CD4-positive, alpha-beta T cell treated with Interferon alpha-2 for 1 hour (primary cell): ENCODE data around the gene RPUSD2.
"Not testable (repeated sequence)": the region's sequence is repeated elsewhere in the genome, so short reads cannot be mapped to it uniquely, and the experiment has no call there.

ENCODE experiments used
- DNase-seq, 2 donors: peaks; one replicate each; pipeline ENCODE4 v3.0.0-alpha.2; 2020 to 2022

Gene RPUSD2

DNA sequence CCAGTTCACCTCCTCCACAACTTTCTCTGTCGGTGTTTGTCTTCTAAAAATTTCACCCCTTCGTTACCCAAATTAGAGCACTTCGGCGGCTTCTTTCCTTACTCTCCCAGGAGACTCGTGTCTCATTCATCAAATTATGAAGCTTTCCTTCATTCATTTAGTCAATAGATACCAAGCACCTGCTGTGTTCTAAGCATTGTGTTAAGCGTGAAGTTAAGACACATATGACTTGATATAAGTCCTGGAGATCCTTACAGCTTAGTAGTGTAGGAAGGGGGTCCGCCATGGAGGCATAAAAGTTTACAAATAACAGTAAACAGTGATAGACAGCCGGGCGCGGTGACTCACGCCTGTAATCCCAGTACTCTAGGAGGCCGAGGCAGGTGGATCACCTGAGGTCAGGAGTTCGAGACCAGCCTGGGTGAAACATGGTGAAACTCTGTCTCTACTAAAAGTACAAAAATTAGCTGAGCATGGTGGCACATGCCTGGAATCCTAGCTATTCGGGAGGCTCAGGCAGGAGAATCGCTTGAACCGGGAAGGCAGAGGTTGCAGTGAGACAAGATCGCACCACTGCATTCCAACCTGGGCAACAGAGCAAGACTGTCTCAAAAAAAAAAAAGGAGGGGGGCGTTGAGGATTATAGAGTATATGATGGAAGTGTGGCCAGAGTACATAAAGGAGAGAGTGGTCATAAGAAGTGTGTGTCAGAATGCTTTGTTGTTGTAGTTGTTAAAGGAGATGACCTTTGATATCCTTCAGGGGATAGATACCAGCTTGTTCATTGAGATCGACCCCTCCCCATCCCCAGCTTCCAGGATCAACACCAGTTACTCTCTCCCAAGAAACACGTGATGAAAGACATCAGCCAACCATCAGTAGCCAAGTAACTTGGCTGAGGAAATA lies 3.5 kb upstream of the RPUSD2 start:
- DNase-seq: no peak

DNA sequence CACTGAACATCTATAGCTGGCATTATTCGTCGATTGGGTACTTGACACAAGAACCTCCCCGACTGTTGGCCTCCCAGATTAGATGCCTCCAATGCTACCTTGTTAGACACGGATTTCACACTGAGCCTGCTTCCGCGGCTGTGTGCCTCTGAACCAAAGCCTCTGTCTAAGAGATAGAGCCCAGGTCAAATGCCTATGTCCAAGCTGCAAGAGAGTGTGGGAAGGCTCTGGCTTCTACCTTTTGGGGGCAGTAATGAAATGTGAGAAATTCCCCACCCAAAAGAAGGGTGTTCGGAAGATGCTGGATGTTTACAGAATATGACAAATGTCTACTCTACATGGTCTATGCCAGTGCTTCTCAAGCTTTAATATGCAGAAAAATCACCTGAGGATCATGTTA lies 2.0 kb upstream of the RPUSD2 start:
- DNase-seq: no peak

DNA sequence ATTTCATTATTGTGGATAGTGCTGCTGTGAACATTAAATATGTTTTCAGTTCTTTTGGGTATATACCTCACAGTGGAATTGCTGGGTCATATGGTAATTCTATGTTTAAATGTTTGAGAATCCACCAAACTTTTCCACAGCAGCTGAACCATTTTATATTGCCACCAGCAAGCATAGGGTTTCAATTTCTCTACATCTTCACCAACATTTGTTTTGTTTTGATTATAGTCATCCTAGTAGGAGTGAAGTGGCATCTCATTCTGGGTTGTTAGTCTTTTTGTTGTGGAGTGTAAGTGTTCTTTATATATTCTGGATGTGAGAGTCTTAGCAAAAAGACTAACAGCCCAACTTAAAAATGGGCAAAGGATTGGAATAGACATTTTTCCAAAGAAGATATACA lies 6.0 kb downstream of the RPUSD2 start:
- no peak for DNase-seq

DNA sequence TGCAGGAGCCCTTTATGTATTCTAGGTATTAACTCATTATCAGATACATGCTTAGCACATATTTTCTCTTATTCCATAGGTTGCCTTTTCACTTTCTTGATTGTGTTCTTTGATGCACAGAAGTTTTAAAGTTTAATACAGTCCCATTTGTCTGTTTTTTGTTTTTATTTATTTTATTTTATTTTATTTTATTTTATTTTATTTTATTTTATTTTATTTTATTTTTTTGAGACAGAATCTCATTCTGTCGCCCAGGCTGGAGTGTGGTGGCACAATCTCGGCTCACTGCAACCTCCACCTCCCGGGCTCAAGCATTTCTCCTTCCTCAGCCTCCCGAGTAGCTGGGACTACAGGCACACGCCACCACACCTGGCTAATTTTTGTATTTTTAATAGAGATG lies 7.8 kb downstream of the RPUSD2 start:
- not testable (repeated sequence) for DNase-seq

DNA sequence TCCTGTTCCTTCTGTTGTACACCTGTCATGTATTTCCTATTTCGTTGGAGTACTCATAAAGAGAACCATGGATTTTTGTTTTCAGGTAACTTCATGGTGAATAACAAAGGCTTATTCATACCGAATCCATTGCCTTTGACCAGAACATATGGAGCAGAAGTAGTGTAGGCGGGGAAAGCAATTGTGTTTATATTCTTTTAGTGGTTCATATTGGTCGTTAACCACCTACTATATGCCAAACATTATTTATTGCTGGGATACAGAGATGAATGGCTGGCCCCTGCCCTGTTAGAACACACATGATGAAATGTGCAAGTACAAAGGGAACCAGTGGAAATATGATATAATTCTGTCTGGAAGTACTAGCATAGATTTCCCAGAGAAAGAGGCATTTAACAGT lies 9.8 kb downstream of the RPUSD2 start:
- no peak for DNase-seq

DNA sequence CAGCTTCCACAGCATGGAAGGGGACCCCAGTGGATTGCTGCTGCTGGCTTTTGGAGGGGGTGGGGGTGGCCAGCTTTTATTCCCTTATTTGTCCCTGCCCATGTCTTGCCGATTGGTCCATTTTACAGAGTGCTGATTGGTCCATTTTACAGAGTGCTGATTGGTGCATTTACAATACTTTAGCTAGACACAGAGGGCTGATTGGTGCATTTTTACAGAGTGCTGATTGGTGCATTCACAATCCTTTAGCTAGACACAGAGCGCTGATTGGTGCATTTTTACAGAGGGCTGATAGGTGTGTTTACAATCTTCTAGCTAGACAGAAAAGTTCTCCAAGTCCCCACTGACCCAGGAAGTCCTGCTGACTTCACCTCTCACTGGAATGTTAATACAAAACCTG lies 12.7 kb downstream of the RPUSD2 start:
- DNase-seq: not testable (repeated sequence)

DNA sequence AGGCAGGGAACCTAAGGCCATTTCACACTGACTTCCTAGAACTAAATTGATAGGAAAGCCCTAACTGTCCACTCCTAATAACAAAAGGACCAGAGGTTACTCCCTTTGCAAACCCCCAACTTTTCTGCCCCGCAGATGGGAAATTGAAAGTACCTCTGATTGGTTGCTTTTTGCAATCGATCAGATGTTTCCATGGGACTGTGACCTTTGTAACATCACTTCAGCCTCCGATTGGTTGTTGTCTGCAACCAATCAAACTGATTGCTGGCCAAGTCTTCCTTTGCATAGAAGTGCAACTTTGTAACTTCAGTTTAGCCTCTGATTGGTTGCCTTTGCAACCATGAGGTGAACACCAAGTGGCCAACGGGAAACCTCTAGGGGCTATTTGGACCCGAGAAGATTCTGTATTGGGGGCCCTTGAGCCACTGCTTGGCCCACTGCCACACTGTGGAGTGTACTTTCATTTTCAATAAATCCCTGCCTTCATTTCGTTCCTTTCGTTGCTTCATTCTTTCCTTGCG lies 13.7 kb downstream of the RPUSD2 start:
- peak; percentile 39 to 50 for DNase-seq

DNA sequence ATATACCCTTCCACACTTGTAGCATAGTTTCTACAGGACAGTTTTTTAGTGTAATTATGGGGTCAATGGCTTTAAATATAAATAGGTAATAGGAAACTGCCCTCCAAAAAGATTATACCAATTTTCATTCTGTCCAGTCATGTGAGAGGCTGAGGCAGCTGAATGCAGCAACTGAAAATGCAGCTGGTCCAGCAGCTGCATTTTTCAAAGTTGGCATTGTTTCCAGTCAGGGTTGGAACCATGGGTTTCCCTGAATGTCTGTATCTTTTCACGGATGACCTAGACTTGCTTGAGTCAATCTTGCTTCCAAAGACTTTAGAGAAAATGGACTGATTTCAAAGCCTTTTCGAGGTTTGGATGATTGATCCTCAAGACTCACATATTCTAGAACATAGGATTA lies 15.1 kb downstream of the RPUSD2 start:
- no peak for DNase-seq

DNA sequence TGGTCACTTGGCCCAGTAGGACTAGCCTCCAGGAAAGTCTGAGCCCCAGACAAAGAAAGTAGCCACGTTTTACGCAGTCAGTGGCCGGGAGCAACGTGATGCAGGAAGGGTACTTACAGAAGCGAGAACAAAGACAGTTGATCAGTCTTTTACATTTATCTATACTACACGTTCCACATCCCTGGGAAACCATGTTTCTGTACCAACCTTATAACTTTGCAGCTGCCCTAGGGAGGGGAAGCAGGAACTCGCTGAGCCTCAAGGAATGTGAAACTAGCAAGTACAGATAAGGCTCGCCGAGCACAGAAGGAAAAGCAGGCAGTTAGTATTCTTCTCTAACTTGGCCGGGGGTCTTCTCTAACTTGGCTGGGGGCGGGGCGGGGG lies 21.6 kb downstream of the RPUSD2 start:
- no peak for DNase-seq

DNA sequence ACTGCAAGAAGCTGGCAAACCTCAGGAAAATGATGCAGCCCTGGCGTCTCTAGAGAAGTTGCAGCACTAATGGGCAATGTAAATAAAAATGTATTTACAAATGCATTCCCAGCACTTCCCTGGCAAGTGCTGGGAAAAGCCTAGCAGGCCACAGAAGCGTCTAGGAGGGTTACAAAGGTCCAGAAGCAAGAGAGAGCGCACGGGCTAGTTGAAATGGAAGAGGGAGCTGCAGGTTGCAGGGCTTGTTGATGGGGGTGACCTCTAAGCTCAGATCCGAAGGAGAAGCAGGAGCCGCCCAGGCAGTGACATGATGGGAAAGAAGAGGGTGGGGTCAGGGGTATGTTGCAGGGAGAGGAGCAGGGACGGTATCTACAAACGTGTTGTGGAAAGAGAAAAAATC lies 22.3 kb downstream of the RPUSD2 start:
- DNase-seq: no peak

DNA sequence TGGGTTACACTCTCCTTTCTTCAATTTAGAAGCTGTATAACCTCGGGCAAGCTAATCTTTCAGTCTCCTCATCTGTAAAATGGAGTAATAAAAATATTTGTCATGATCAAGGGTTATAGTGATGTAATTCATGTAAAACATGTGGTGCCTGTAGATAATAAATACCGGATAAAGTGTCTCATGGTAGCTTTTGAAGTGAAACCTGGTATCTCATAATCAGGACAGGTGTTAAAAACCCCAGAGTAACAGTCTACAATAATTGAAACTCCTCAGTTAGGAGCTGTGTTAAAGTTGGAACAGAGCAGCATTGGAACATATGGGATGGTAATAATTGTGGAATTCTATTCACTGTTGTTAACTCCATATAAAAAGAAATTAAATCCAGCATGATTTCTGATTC lies 24.1 kb downstream of the RPUSD2 start:
- DNase-seq: peak in 1 of 2 donors; percentile 62

DNA sequence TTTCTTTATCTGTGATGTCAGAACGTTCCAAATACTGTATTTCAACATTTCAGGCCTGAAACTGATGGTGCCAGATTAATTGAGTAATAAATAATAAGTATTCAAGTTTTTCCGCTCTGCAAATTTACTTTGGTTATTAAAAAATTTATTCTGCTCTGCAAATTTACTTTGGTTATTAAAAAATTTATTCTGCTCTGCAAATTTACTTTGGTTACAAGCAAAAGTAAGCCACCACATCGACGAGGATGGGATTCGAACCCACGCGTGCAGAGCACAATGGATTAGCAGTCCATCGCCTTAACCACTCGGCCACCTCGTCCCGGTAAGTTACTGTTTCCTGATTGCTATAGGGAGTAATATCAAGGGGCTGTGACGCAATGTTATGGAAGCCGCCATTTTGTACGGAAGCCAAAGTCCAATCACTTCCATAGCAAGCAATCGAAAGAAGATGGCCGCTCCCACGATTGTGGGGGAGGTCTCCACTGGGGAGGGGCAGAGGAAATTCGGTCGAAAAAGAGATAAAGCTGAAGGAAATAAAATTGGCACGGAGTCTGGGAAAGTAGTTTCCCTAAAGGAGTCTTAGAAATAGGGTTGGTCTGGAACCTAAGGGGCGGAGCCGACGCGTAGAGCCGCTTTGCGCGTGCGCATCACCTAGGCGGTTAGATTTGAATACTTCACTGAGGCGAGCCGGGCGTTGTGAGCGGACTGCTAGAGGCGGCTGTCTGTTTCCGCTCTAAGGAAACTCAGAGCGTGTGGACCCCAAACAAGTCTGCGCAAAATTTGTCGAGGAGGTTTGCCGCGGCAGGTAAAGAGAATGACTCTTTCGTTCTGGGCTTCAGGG lies 24.7 kb downstream of the RPUSD2 start, which contains the start of gene KNL1:
Gene KNL1 (plus strand): TSS at position 662 of the 841 bp plus-strand sequence. CDS start 8,683 bp downstream, outside the sequence.
- peak; percentile 94 to 96 for DNase-seq

DNA sequence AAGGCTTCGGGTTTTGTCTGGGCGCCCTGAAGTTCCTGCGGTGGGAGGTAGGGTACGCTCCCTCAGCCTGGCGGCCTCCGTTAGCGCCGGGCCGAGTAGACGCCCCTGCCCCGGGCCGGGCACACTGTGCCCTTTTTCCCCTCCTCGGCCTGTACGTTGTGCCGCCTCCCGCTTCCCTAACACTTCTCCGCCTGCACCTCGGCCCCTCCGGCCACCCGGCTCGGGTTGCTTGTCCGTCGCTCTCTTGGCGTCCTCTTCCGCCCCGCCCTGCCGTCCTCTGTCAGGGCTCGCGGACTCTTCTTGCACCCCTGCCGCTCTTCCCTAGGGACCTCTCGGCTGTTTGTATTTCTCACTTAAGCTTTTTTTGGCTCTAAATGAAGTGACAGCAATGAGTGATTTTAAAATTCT lies 25.3 kb downstream of the RPUSD2 start:
- no peak for DNase-seq

DNA sequence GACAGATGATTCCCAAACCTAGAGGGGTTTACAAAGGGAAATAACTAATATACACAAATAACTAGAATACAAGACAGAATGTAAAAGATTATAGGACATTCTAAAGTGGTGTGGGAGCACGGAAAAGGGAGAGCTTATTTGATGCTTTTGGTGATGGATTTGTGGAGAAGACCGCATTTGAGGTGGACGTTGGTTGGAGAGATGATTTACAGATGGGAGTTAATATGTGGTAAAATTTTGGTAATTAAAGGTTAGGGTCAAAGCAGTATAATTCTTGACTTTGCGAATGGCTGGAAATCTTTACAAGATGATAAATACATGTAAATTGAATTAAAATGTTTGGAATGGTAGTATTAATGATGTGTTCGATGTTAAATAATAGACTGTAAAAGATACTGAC lies 26.1 kb downstream of the RPUSD2 start:
- no peak for DNase-seq

DNA sequence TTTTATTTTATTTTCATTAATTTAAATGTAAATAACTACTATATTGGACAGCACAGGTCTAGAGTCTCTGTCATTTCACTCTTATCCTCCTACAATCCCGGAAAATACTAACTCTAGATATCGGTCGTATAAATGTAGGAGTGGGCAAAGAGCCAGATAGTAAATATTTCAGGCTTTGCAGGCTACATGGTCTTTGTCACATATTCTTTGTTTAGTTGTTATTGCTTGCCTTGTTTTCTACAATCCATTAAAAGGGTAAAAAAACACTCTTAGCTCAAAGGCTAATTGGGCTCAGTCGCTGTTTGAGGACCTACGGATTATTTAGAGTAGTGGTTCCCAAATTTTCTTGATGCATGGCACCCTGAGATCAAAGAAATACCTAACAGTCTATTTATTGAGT lies 26.7 kb downstream of the RPUSD2 start:
- no peak for DNase-seq

DNA sequence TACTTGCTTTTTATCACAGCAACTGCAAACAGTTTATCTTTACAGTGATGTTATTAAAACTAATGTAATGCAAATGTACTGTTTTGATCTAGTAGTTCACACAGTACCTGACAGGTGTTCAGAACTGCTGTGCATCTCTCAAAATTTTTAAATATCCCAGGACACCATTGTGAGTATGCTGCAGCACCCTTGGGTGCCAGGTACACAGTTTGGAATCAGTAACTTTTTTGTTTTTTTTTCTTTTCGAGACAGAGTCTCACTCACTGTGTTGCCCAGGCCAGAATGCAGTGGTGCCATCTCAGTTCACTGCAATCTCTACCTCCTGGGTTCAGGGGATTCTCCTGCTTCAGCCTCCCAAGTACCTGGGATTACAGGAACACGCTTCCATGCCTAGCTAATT lies 27.9 kb downstream of the RPUSD2 start:
- no peak for DNase-seq

DNA sequence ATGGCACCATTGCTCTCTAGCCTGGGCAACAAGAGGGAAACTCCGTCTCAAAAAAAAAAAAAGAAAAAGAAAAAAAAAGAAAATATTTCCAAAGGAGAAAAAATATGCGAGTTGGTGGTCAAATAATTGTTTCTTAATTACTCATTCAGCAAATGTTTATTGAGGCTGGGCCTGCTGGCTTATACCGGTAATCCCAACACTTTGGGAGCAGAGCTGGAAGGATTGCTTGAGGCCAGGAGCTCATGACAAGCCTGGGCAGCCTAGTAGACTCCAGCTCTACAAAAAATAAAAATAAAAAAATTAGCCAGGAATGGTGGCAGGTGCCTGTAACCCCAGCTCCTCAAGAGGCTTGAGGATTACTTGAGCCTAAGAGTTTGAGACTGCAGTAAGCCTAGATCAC lies 29.0 kb downstream of the RPUSD2 start:
- DNase-seq: no peak

DNA sequence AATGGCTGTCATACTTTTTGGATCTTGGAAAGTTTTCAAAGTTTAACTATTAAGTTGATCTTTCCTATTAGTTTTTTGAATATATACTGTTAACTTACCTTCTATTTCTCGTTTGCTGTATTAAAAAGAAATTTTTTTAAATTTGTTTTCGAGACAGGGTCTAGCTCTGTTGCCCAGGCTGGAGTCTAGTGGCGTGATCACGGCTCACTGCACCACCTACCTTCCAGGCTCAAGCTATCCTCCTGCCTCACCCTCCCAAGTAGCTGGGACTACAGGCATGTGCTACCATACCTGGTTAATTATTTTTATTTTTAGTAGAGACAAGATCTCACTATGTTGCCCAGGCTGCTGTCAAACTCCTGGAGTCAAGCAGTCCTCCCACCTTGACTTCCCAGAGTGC lies 29.6 kb downstream of the RPUSD2 start:
- no peak for DNase-seq

DNA sequence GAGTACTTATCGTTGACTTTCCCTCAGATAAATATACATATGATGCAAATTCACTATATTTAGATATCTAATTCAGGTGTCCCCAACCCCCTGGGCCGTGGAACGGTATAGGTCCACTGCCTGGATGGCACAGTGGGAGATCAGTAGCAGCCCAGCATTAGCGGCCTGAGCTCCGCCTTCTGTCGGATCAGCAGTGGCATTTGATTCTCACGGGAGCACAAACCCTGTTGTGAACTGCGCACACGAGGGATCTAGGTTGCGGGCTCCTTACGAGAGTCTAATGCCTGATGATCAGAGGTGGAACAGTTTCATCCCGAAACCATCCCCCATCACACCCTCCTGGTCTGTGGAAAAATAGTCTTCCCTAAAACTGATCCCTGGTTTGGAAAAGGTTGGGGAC lies 31.9 kb downstream of the RPUSD2 start:
- no peak for DNase-seq

DNA sequence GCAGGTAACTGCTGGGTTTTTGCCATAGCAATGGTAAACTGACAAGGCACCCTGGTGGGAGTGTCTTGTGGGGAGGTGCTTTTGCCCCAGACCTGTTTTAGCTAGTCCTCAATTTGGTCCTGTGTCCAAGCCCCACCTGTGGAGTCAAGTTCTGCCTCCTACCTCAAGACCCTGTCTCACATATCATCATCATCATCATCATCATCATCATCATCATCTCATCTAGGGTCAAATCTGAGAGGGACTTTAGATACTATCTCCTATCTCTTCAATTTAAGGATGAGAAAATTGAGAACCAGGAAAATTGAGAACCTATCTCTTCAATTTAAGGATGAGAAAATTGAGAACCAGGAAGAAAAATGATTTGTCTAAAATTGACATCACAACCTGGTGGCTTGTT lies 34.8 kb downstream of the RPUSD2 start:
- DNase-seq: no peak

DNA sequence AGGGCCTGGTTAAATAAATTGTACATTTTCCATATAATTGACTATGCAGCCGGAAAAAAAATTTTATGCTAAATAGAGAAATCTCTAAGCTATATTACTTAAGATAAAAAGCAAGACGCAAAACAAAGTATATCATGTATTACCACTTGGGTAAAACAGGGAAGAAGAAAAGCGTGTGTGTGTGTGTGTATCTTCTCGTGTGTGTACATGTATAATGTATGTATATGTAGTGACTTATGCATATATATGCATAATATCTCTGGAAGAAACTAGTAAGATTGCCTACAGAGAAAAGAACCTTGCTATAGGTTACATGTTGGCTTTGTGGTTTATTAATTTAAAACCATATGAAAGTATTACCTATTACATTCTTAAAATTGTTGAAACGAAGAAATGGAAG lies 44.0 kb downstream of the RPUSD2 start:
- DNase-seq: no peak

DNA sequence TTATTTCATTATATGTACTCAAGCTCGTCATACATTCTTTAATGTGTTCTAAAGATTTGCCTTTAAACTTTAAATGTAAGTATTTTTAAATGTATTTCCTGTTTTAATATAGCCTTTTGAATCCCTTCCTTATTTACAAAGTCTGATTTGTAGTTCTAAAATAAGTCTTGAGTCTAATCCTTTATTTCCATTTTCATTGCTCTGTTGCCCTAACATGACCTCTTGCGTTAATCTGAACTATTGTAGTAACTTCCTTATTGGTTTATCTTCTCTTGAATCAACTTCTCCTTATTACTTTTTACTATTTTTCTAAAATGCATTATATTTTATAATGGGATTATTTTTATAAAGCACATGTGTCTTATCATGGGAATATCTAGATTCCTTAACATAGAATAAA lies 48.9 kb downstream of the RPUSD2 start:
- no peak for DNase-seq

DNA sequence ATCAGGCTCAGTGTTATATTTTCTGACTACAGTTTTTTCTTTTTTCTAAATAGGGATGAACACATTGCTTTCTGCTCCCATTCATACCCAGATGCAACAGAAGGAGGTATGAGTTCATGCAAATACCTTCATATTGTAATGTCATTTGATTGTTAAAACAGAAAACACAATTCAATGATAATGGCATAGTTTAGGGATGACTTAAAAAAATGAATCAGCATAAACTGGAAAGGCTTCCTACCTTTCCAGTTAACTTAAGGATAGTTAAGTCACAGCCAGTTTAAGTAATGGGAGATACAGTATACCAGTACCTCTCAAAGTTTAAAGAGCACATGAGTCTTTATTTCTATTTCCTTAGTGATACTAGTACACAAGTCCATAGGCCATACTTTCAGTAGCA lies 49.8 kb downstream of the RPUSD2 start:
- no peak for DNase-seq

DNA sequence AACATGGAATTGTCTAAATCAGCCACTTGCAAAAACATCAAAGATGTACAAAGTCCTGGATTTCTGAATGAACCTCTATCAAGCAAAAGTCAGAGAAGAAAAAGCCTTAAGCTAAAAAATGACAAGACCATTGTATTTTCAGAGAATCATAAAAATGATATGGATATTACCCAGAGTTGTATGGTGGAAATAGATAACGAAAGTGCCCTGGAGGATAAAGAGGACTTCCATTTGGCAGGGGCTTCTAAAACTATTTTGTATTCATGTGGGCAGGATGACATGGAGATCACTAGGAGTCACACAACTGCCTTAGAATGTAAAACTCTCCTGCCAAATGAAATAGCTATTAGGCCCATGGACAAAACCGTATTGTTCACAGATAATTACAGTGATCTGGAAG lies 54.3 kb downstream of the RPUSD2 start:
- DNase-seq: no peak
